T-helper 2 cell treated with Interferon-gamma antibody and Interleukin-4, amounts not matched to agents 100 ng/mL and 5 ng/mL, for 36 hours (primary cell): ENCODE results near the gene CHGA. TPM values are rescaled to one million over a fixed set of nuclear protein-coding genes. Genes with fewer than 3 reads are reported as not detected.

Experiments used
- intact Hi-C: fragments of 100-400 bp; cut with micrococcal nuclease; formaldehyde crosslinking; loops from one replicate; pipeline ENCODE4 v1.15.1; 2023
- total RNA-seq: library from RNA; stranded (reverse); gene quantifications from 2 replicates; pipeline ENCODE4 v1.2.3, GENCODE V29; 2022

The CHGA gene, protein sequence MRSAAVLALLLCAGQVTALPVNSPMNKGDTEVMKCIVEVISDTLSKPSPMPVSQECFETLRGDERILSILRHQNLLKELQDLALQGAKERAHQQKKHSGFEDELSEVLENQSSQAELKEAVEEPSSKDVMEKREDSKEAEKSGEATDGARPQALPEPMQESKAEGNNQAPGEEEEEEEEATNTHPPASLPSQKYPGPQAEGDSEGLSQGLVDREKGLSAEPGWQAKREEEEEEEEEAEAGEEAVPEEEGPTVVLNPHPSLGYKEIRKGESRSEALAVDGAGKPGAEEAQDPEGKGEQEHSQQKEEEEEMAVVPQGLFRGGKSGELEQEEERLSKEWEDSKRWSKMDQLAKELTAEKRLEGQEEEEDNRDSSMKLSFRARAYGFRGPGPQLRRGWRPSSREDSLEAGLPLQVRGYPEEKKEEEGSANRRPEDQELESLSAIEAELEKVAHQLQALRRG
- total RNA-seq: not detected in 2 replicates

DNA sequence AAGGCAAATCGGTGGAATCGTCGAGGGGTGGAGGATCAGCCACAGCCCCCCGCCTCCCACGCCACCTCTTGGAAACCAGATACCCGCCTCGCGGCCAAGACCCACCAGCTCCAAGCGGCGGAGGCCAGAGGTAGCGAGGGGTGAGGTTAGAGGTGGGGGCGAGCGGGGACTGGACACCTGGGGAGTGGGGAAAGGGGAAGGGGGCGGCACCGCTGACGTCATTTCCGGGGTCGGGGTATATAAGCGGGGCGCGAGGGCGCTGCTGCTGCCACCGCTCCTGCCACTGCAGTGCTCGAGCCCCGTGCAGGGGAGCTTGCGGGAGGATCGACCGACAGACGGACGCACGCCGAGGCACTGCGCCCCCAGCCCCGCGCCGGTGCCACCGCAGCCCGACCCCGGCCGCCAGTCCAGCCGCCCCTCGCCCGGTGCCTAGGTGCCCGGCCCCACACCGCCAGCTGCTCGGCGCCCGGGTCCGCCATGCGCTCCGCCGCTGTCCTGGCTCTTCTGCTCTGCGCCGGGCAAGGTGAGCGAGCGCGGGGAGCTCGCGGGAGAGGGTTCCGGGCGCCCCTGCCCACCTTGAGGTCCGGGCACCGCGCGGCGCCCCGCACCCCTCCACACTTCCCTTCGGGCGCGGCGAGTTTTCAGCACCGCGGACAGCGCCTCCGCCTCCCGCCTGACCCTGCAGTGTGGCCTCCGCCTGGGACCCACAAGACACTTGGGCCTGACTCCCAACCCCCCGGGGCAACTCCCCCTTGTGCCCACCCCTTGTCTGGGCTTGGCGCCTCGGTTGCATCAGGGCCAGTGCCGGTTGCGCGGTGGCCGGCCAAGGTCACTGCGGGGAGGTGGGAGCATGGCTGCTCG is at the start of gene CHGA:
Gene CHGA, plus strand, starts transcription at position 268 of the 861 bp plus-strand sequence. Its CDS starts 210 bp downstream, at position 478.
- intact Hi-C loops: no loop called here

DNA sequence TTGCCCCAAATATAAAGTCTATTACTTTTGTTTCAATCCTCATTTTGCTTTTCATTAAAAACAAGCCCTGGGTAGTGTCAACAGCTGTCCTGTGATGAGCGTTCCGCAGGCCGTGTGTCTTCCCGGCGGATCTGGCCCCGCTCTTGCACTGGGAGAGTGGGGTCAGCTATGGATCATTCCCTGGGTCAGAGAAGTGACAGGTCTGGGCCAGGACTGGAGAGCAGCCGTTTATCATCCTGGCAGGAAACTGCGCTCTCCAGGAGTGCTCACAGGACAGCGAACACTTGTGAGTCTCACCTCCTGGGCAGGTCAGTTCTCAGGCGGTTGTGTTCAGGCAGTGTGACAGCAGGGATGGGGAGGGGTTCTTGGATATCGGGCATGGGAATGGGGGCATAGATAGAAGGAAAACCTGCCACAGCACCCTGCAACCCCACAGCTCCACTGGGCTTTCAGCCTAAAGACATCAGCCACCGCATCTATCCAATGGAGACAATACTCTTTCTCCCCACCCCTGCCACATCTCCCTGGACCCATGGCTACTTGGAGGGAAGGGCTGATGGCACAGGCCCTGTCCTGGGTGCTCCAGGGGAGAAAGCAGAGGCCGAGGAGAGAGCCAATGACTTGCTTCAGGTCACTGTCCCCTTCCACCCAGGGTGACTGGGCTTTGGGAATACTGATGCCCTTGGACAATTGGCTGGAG is 47.8 kb upstream of the CHGA start:
- intact Hi-C loops: no loop called here

DNA sequence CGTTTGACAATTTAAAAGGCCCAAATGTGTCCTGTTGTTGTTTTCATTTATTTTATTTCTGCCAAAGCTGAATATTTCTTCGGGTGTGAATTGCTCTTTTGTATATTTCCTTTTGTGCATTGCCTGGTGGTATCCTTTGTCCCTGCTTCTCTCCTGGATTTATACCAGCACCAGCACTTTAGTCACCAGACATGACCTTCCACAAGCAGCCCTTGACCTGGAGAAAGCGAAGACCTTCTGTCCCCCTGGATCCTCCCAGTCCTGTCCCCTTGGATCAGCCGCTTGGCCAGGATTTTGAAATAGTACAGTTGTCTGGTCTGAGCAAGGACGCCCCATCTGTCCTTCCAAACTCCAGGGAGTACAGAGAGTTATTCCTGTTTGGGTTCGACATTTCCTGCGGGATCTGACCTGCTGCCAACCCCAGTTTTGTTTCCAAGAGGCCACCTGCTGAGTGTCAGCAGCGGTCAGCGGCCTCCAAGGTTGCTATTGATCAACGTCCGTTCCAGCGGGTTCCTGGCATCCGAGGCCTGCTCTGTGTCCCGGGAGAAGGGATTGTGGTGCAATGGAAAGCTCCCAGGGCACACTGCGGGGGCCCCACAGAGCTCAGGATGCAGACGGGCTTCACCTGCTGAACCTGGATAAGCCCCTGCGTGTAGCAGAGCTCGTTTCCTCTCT is 45.1 kb upstream of the CHGA start:
- intact Hi-C loops: no loop called here

DNA sequence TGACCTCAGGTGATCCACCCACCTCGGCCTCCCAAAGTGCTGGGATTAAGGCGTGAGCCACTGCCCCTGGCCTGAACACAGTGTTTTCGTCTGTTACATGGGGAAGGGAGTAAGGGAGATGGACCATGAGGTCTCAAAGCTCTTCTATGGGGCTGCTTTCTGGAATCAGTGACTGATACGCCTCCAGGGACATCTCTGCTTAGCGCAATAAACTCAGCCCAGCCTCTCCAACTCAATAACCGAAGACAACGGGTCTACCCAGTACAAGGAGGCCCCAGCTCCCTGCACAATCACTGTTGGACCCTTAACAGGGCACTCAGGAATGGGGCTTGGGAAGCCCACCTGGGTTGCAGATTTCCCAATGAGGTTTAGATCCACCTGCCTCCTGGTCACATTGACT is 42.6 kb upstream of the CHGA start:
- intact Hi-C loops: no loop called here

DNA sequence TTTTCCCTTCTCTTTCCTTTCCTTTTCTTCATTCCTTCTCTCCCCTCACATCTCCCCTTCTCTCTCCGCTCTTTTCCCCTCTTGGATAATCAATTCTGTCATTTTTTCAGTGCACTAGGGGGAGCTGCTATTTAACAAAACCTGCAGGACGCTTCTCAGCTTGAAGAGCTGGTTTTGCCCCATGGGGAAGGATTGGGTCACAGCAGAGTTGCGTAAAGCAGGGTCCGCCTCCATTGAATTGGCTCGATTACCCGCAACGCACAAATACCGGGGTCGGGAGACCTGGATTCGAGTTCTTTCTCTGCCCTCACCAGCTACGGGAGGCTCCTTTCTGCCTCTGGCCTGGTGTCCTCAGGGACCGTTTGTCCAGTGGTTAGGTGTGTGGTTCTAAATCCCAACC is 42.1 kb upstream of the CHGA start:
- intact Hi-C loops: no loop called here

DNA sequence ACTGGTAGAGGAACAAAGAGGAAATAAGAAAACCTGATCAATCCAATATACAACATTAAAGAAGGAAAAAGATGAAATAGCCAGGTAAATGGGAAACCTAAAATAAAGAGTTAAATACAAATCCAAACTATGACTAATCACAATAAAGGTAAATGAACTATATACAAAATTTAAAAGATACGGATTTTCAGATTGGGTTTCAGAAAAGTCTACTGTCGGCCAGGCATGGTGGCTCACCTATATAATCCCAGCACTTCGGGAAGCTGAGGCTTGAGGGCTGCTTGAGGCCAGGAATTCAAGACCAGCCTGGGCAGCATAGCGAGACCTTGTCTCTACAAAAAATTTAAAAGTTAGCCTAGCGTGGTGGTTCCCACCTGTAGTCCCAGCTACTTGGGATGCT is 39.9 kb upstream of the CHGA start:
- intact Hi-C loops: no loop called here

DNA sequence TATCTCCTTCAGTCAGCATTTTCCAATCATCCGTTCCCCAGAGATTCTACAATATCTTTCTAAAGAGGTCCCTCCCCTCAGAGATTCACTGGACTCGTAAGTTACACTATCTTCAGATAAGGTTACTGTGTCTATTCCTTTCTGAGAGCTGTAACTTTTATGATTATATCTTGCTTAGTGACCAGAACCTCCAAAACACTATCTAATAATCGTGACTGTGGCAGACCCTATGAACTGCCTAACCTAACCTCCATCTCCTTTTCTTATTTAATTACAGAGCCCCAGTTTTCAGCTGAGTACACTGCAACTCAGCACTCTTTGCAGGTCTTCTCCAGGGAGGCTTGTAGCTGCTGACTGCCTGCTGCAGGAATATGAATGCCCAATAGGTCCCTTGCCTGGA is 38.5 kb upstream of the CHGA start:
- intact Hi-C loops: no loop called here

DNA sequence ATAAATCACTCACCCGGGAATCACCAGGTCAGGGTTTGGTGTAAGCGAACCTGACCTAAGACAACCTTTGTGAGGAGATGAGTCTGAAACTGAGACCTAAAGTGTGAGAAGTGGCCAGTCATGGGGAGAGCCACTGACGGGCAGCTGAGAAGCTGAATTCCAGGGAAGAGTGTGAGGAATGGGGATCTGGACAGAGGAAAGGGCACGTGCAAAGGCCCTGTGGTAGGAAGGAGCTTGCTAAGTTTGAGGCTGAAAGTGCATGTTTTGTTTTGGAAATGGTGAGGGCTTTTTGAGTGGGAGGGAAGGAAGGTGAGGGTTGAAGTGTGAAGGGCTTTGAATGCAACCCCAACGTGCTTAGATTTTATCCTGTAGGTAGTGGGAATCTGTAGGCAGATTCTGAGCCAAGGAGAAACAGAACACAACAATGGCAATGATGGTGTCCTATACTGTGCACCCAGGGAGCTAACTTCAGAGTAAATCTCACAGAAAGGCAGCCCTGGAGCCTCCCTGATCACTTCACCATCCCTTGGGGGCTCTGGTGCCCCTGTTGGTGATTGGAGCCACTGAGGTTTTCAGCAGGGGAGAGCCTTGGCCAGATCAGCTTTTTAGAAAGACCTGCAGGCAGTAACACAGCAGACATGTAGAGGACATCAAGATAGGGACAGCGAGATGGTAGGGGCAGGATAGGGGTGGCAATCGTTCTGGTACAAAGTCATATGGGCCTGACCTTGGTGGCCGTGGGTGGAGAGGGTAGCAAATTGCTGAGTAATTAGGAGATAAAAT is 37.5 kb upstream of the CHGA start:
- intact Hi-C loops: no loop called here

DNA sequence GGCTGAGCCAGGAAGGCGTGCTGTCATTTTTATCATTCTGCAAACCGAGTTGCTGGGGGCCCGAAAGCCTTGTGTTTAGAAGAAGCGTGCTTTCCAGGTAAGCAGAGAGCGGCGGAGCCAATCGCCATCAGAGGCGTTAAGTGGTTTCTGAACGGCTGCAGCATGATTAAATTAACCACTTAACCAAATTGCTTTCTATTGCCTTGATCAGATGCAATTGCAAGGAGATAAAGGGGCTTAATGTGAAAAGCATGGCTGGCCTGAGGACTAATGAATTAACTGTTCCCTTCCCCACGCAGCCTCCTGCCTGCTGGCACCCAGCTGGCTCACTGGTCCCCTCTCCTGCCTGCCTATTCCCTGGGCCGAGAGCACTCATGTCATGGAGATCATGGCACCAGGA is 36.6 kb upstream of the CHGA start:
- intact Hi-C loops: no loop called here

DNA sequence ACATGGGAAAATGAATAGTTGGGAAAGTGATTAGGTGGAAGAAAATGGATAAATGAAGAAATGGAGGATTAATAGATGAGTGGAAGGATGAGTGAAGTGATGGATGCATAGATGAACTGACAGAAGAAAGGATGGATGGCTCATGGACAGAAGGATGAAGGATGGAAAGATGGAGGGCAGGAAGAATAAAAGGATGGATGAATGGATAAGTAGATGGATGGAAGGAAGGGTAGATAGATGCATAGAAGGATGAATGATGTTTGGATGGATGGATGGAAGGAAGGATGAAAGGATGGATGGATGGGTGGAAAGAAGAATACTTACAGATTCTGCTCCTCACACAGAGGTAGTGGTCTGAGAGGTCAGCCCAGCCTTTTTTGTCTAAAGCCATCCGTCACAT is 35.8 kb upstream of the CHGA start:
- intact Hi-C loops: no loop called here

DNA sequence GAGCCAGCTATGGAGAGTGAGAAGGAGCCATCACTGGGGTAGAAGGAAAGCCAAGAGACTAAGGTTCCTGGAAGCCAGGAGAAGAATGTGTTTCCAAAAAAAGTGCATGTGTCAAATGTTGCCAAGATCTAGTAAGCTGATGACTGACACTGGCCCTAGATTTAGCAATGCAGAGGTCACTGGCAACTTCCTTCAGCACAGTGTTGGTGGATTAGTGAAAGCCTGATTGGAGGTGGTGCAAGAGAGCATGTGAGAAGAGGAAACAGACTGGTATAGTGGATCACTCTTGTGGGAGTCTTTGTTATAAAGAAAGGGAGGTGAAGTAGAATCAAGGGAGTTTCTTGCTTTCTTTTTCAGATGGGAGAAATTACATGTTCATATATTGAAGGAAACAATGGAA is 34.1 kb upstream of the CHGA start:
- intact Hi-C loops: no loop called here

DNA sequence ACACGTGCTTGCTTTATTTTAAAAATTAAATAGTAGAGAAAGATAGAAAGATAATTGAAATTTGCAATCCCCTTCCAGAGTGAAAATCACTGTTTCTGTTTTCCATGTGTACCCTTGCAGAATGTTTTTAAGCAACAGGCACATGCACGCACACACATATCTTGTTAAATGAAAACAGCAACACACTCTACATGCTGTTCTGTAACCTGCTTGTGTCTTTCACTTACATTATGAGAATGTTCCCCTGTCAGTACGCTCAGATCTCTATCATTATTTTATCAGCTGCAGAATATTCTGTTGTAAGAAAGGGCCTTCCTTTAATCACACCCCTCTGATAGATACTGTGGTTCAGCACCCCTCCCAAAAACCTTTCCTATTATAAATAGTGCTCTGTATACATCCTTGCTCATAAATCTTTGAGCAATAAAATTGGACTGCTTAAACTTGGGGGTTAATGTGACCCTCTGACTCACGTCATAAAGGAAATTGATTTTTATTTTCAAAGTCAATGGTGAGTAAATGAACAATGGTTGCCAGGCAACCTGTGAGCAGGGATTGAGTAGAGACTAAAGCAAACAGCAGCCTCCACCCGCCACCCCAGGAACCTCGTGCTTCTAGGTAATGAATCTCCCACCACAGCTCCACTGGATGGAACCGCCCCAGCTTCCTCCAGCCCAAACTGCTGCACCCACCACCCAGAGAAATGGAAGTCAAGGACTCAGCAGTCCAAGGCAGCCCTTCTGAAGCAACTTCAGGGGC is 31.9 kb upstream of the CHGA start:
- intact Hi-C loops: no loop called here

DNA sequence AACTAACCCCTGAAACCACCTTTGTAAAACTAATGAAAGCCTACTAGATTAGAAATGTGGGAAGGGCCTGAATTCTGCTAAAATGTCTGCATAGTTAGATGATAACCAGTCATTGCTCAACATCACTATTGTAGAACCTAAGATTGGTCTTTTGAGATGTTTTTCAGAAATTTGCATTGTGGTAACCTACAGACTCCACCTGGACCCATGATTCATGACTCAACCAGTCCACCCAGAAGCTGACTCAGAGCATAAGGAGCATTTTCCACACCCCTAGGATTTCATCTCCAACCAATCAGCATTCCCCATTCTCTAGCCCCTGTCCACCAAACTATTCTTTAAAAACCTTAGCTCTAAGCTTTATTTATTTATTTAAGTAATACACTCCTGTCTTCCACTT is 30.4 kb upstream of the CHGA start:
- intact Hi-C loops: no loop called here

DNA sequence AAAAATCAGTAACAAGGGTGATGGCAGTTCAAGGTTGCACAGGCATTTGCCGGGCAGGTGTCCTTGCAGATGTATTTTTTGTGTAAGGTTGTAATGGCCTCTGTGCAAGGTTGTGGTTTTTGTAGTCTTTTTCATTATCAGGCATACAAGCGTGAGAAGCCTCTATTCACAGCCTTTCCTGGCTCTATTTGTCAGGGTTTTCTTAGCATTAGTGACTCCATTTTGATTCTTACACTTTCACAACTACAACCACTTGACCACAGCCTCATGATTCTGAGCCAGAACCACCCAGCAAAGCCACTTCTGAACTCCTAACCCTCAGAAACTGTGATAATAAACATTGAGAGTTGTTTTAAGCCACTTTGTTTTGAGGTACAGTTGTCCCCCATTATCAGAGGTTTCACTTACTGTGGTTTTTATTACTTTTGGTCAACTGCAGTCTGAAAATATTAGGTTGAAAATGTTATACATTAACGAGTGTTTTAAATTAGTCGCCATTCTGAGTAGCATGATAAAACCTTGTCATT is 27.5 kb upstream of the CHGA start:
- intact Hi-C loops: no loop called here

DNA sequence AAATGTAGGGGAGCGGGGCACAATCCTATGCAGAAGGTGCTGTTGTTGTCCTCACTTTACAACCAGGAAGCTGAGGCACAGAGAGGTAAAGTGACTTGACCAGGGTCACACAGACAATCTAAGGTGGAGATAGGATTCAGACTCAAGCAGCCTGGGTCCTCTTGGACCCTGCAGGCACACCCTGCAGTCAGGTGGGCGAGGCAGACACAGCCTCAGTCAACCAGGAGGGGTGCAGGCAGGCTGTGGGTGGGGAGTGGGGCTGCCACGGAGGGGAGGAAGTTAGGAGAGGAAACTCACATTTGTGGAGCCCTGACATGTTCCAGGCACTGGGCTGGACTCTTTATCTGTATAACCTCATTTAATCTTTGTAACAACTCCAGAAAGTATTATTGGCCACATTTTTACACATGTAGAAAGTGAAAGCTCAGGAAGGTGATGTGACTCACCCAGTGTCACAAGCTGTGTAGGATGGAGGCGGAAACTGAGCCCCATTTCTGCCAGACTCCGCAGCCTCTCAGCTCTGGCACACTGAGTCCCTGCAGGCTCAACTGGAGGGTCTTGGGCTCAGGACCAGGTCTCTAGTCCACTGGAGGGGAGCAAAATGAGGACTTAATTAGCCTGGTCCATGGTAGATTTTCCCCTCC is 24.9 kb upstream of the CHGA start:
- intact Hi-C loops: no loop called here

DNA sequence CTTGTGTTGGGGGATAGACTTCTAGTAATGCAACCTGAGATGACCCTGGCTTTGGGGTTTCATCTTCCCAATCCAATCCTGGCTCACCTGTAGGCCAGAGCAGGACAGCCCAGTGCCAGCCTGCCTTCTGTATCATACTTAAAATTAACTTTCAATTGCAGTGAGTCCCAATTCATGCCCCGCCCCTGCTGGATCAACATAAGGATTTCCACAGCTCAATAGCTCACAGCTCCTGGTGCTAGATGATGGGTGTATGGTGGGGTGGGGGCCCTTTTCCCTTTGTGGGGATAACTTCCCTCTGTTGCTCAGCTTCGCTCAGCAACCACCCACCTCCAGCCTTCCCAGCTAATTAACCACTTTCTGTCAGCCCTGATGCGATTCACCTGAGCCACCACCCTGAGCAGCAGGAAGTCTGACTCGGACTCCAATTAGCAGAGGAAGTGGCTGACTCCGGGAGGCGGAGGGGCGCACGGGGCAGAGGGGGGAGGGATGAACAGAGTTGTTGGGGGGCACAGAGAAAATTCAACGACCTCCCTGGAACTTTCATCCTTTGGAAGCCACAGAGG is 24.3 kb upstream of the CHGA start:
- intact Hi-C loops: no loop called here

DNA sequence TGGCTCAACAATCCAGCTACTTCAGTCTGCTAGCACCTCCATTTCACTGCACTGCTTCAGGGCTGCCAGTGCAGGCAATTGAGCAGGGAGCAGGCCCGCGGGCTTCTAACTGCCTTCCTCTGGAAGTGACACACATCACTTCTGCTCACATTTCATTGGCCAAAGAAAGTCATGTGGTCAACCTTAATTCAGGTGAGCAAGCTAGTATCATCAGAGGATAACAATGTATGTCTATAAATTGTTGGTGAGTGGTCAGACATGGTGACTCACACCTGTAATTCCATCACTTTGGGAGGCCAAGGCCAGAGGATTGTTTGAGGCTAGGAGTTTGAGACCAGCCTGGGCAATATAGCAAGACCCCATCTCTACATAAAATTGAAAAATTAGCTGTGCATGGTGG is 22.3 kb upstream of the CHGA start:
- intact Hi-C loops: no loop called here

DNA sequence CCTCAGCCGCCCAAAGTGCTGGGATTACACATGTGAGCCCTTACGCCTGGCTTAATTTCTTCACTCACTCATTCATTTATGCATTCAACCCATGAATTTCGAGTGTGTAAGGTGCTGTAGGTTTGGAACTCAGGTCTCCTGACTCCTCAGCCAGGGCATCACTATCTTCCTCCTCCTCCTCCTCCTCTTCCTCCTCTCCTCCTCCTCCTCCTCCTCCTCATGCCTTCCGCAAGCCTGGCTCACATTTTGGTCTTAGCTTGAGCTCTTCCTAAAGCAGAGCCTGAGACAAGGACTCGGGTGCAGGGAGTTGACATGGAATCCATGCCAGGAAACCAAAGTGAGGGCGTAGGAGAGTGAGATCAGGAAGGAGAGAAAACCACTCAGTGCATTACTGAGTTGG is 20.8 kb upstream of the CHGA start:
- intact Hi-C loops: no loop called here

DNA sequence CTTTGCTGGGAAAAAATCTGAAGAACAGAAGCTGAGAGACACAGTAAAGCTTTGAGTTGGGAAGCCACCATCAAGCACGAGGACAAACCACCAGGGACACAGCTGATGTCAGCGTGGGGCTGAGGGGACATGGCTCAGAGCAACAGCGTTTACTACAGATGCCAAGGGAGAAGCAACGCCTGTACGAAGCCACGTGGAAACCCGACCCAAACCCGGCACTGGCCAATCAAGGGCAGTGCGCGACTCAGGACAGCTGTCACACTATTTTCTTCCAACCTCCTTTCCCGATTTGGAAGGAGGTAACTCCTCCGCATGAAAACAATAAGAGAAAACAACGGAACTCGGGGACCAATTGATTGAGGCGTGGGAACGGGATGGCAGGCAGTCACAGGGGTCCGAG is 20.2 kb upstream of the CHGA start:
- intact Hi-C loops: no loop called here
